ENCODE measurements around the gene HOXB1. TPM values are rescaled to one million over a fixed set of nuclear protein-coding genes. Genes with fewer than 3 reads are reported as not detected.
A peak's percentile ranks its signal among the peaks of the same experiment; 100 is the strongest.

Gene HOXB1
- total and polyA plus RNA-seq, 2 of the 13 experiments (the other 11 are each of a cell fraction or from before 2014, with no cell fraction given), result not detected

GRCh38 chr17:48565925-48566710 lies 35.3 kb upstream of the HOXB1 start:
- Histone ChIP-seq H3K4me3 (replicated peaks in 1 of 3; ENCODE audit: insufficient read depth in 1 of 3, low read depth in 2 of 3, low read length in 3 of 3) (no peak overlapping the region), H3K36me3 (replicated peaks in 1 of 2; ENCODE audit: control insufficient read depth in 1 of 2, insufficient read depth in 2 of 2, low read length in 2 of 2) (no peaks in the 10 kb centered on the region), H3K4me2 (ENCODE audit: low read depth, low read length) (no peak overlapping the region), H3K9ac (ENCODE audit: insufficient read depth, low read depth, low read length) (no peak overlapping the region), H3K9me3 (ENCODE audit: low read length) (no peaks in the 10 kb centered on the region), H3K4me1 (ENCODE audit: insufficient read depth, low read length) (no peaks in the 10 kb centered on the region), H4K20me1 (ENCODE audit: insufficient read depth, low read length) (0 out of 2 replicates have a peak, but pooled peaks cover 4% of the 10 kb centered on the region), H2AFZ (ENCODE audit: low read length) (no peak overlapping the region), H3K27me3 (ENCODE audit: control insufficient read depth in 1 of 2, insufficient read depth in 2 of 2, low read length in 2 of 2) (peaks cover 15 to 95% of the 10 kb centered on the region in 2 experiments), H3K27ac (ENCODE audit: extremely low read length, insufficient read depth, low read length) (no peak overlapping the region), H3K79me2 (ENCODE audit: insufficient read depth, low read length) (no peaks in the 10 kb centered on the region)
- DNase-seq (ENCODE audit: low spot score) (no peak), ATAC-seq (no peak), FAIRE-seq (no peak)
- CTCF ChIA-PET (ENCODE audit: low intra/inter-chr PET ratio, low total read pairs), result no interaction called here
- in situ Hi-C loops (cut with HindIII; ENCODE audit: extremely low pct_ligation_motif_present, low pct_unique_long_range_greater_than_20kb), result no loop called here
- WGBS (ENCODE audit: low lambda C conversion rate), result 3% methylated on average over 4 of the region's 4 CpGs
- BruUV-seq (replicated peaks), result no TSS peak
- no peak for TF ChIP-seq E2F1 (CRISPR knock-in tag; IDR thresholded peaks at IDR 0.05)
- TF ChIP-seq CREB1 (IDR thresholded peaks at IDR 0.05), result peak; percentile 41; the same call in 1 of the 2 replicates
- TF ChIP-seq CREB1 (CRISPR knock-in tag; IDR thresholded peaks at IDR 0.05), result no peak
- intact Hi-C loops (cut with micrococcal nuclease; ENCODE audit: unreplicated experiment), result no loop called here
- POLR2A ChIA-PET, result no interaction called here

DNA sequence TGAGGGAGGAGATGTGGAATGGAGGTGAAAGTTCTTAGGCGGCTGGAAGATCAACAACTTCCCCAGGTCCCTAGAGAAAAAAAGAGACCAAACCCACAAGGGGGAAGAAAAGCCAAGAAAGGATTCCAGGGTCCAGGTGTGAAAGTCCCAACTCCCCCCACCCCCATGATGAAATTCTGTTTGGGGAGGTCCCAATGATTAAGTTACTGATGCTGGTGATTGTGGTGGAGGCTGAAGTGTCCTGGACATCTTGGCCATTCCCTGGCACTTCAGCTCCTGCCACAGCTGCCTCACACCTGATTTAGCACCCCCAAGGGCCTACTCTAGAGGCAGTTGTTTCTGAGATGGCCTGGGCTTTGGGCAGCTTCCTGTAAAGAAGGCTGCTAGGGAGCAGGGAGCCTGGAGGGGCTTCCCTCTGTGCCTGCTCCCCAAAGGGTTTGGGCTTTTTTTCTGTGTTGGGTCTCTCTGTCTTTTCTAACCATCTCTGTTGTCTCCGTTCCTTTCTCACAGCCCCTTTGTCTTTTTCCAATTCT lies 34.3 kb upstream of the HOXB1 start:
- H3K4me3 ChIP-seq (replicated peaks in 1 of 3; ENCODE audit: insufficient read depth in 1 of 3, low read depth in 2 of 3, low read length in 3 of 3), result no peak overlapping the region
- FAIRE-seq, result no peak
- in situ Hi-C loops (cut with HindIII; ENCODE audit: extremely low pct_ligation_motif_present, low pct_unique_long_range_greater_than_20kb), result no loop called here
- no peaks in the 10 kb centered on the region for H3K4me1 ChIP-seq (ENCODE audit: insufficient read depth, low read length)
- ATAC-seq, result no peak
- no TSS peak for BruUV-seq (replicated peaks)
- POLR2A ChIA-PET, result no interaction called here
- no peaks in the 10 kb centered on the region for H3K36me3 ChIP-seq (replicated peaks in 1 of 2; ENCODE audit: control insufficient read depth in 1 of 2, insufficient read depth in 2 of 2, low read length in 2 of 2)
- intact Hi-C loops (cut with micrococcal nuclease; ENCODE audit: unreplicated experiment), result no loop called here
- CTCF ChIA-PET (ENCODE audit: low intra/inter-chr PET ratio, low total read pairs), result no interaction called here
- no peaks in the 10 kb centered on the region for H3K79me2 ChIP-seq (ENCODE audit: insufficient read depth, low read length)
- no peak overlapping the region for H2AFZ ChIP-seq (ENCODE audit: low read length)
- 4% methylated on average over 2 of the region's 2 CpGs for WGBS (ENCODE audit: low lambda C conversion rate)
- H4K20me1 ChIP-seq (ENCODE audit: insufficient read depth, low read length), result 0 out of 2 replicates have a peak, but pooled peaks cover 4% of the 10 kb centered on the region
- peaks cover 14 to 94% of the 10 kb centered on the region in 2 experiments for H3K27me3 ChIP-seq (ENCODE audit: control insufficient read depth in 1 of 2, insufficient read depth in 2 of 2, low read length in 2 of 2)
- H3K9me3 ChIP-seq (ENCODE audit: low read length), result no peaks in the 10 kb centered on the region
- H3K27ac ChIP-seq (ENCODE audit: extremely low read length, insufficient read depth, low read length), result no peak overlapping the region
- no peak for DNase-seq (ENCODE audit: low spot score)
- H3K4me2 ChIP-seq (ENCODE audit: low read depth, low read length), result no peak overlapping the region
- no peak overlapping the region for H3K9ac ChIP-seq (ENCODE audit: insufficient read depth, low read depth, low read length)
- TF ChIP-seq SATB2 (CRISPR knock-in tag; IDR thresholded peaks at IDR 0.05) (no peak), ZNF362 (CRISPR knock-in tag; IDR thresholded peaks at IDR 0.05; ENCODE audit: borderline replicate concordance) (no peak), RARG (CRISPR knock-in tag; IDR thresholded peaks at IDR 0.05; ENCODE audit: low read depth) (no peak), ZNF501 (CRISPR knock-in tag; IDR thresholded peaks at IDR 0.05) (no peak)
